Heart right ventricle (tissue), 16 donors: Measurements from ENCODE around the gene SETDB2. TPM values are rescaled to one million over a fixed set of nuclear protein-coding genes. Genes with fewer than 3 reads are reported as not detected.

Source experiments
- ATAC-seq, 8 donors: fragments of 200-7000 bp; cut with Tn5 transposase; one replicate each; pipeline ENCODE4 v1.9.1; 2020; ENCODE audit warnings: mild to moderate bottlenecking in 8 of 8, moderate library complexity in 8 of 8, moderate number of reproducible peaks in 1 of 8
- DNase-seq, 2 donors: peaks; one replicate each; pipeline ENCODE4 v3.0.0-alpha.2; 2020
- H3K27ac ChIP-seq, 10 donors: fragments of 200-600 bp; sonication (generic) in 2 of 10; one replicate each; pipeline versions ENCODE4 v1.5.0 to v1.8.0; 2020 to 2022; ENCODE audit warnings: mild to moderate bottlenecking in 3 of 10
- H3K27me3 ChIP-seq, 7 donors: fragments of 200-600 bp; one replicate each; pipeline ENCODE4 v1.8.0; 2021 to 2022; ENCODE audit warnings: mild to moderate bottlenecking in 2 of 7
- H3K36me3 ChIP-seq, 9 donors: fragments of 200-600 bp; sonication (generic) in 1 of 9; one replicate each; pipeline versions ENCODE4 v1.5.0 to v1.8.0; 2020 to 2022; ENCODE audit warnings: mild to moderate bottlenecking in 2 of 9
- H3K4me1 ChIP-seq, 9 donors: fragments of 200-600 bp; sonication (generic) in 1 of 9; one replicate each; pipeline versions ENCODE4 v1.5.0 to v1.8.0; 2020 to 2022; ENCODE audit warnings: mild to moderate bottlenecking in 4 of 9
- H3K4me3 ChIP-seq, 10 donors: fragments of 200-600 bp; sonication (generic) in 2 of 10; one replicate each; pipeline versions ENCODE4 v1.5.0 to v1.8.0; 2020 to 2022; ENCODE audit warnings: mild to moderate bottlenecking in 7 of 10, moderate library complexity in 2 of 10
- H3K9me3 ChIP-seq, 11 donors: fragments of 200-600 bp in 10 of 11; sonication (generic) in 2 of 11; one replicate each; pipeline versions ENCODE4 v1.5.0 to v1.8.0; 2013 to 2022; ENCODE audit warnings: mild to moderate bottlenecking in 2 of 11, control low read depth in 1 of 11, moderate library complexity in 1 of 11
- CTCF ChIP-seq, 9 donors: fragments of 200-600 bp; sonication (generic) in 2 of 9; IDR thresholded peaks; one replicate each; pipeline versions ENCODE4 v1.5.0 to v1.8.0; 2021 to 2022; ENCODE audit warnings: antibody characterized with exemption in 9 of 9, mild to moderate bottlenecking in 5 of 9, moderate library complexity in 1 of 9
- WGBS, 2 donors: extraction: QIAGEN DNeasy Blood & Tissue Kit; methylation state at CpG; one replicate each; pipeline ENCODE4 v1.1.7; 2013; ENCODE audit warnings: inconsistent platforms in 1 of 2; 5-methylcytosine and 5-hydroxymethylcytosine counted together
- intact Hi-C, 10 donors: fragments of 100-400 bp; cut with DNase I; formaldehyde crosslinking; loops; one replicate each; pipeline versions ENCODE4 v1.11.1 to v1.14.2; 2022
- polyA plus RNA-seq, 2 donors: library from polyadenylated mRNA; stranded (reverse); fragments of 200-250 nt; gene quantifications; one replicate each; pipeline ENCODE4 v1.2.3, GENCODE V29; 2013
- total RNA-seq, 10 donors: library from RNA; stranded (reverse); fragmentation: NEBNext Ultra II Directional in 3 of 10; extraction: Animal tissue kit (Norgen Biotek cat#: 25700) in 3 of 10; gene quantifications; one replicate each; pipeline versions ENCODE4 v1.2.1 to v1.2.4, GENCODE V29; 2021 to 2023
- donor health status: Arrhythmogenic right ventricular cardiomyopathy.
- donor health status: ischemic (EF 13 %, LVEDD 7.1; RV severe dilation, severe dysfunction).
- donor health status: healthy with polysubstance abuse.
- donor health status: DM: no; HTN: yes; CAD: no.
- donor health status: DM: no; HTN: no; CAD: no.
- donor health status: ischemic (EF 25% LVEDD 6.9; RV normal size, moderate dysfunction).
- donor health status: ischemic (EF 25% LVEDD 5.7; RV mildly dilated, moderate dysfunction).
- donor health status: healthy.
- donor health status: DM: yes; HTN: yes; CAD: no.
- donor health status: Ischemic cardiomyopathy.
- donor health status: ischemic (EF 35%, LVEDD 5.7; RV mildly dilated, moderate dysfunction).
- donor health status: nonischemic (EF 11% LVEDD 7.7; RV severe dilation, severe dysfunction).
- donor health status: DM: yes; HTN: yes; CAD: no.
- donor health status: PGD.
- donor health status: ischemic (EF 29% LVEDD 5.4; RV normal size, mild dysfunction).
- donor health status: nonischemic (EF 23%, LVEDD 6.1; RV moderate dilation, normal function).

Gene SETDB2
- total and polyA plus RNA-seq, 12 donors = 3.8 to 18.2 (median 12.1) TPM

GRCh38 chr13:49436890-49437289 is 7.2 kb upstream of the SETDB2 start:
- Histone ChIP-seq H3K4me3 (no peak overlapping the region), H3K27ac (peak overlapping the region in 1 of 10 donors; percentile 61), H3K9me3 (no peaks in the 10 kb centered on the region), H3K4me1 (no peaks in the 10 kb centered on the region), H3K27me3 (no peaks in the 10 kb centered on the region), H3K36me3 (peaks cover 0 to 27% (median 11%) of the 10 kb centered on the region in 9 donors)
- peak; percentile 56 to 84 (median 68) for ATAC-seq
- peak in 5 of 9 donors; percentile 19 to 48 (median 35) for TF ChIP-seq CTCF (IDR thresholded peaks at IDR 0.05)
- peak in 1 of 2 donors; percentile 30 for DNase-seq
- intact Hi-C loops = loop anchor here in 7 of 10 donors (2.0 to 10.0 kb wide), 4 partner anchors 132 to 136 kb away; no protein-coding TSS in a partner anchor
- 70 to 71% methylated on average over 3 of the region's 3 CpGs for WGBS, 2 donors

DNA sequence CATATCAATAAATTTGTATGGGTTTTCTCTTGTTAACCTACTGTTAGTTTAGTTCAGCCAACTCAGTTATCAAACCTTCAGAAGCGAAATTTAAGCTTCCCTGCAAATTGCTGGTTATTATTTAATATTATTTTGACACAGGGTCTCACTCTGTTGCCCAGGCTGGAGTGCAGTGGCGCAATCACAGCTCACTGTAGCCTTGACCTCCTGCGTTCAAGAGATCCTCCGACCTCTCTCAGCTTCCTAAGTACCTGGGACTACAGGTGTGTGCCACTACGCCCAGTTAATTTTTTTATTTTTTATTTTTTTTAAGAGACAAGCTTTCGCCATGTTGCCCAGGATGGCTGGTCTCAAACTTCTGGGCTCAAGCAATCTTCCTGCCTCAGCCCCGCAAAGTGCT is 6.4 kb upstream of the SETDB2 start:
- intact Hi-C loops = loop anchor here in 8 of 10 donors (2.0 to 10.0 kb wide), 4 partner anchors 133 to 137 kb away; no protein-coding TSS in a partner anchor
- ATAC-seq (no peak), DNase-seq (no peak)
- Histone ChIP-seq H3K36me3 (peaks cover 0 to 19% (median 9%) of the 10 kb centered on the region in 9 donors), H3K27me3 (no peaks in the 10 kb centered on the region), H3K4me3 (no peak overlapping the region), H3K9me3 (no peaks in the 10 kb centered on the region), H3K27ac (no peak overlapping the region), H3K4me1 (peaks cover 0 to 3% (median 0%) of the 10 kb centered on the region in 9 donors)
- WGBS, 2 donors = 92 to 97% methylated on average over 7 of the region's 7 CpGs
- no peak for TF ChIP-seq CTCF (IDR thresholded peaks at IDR 0.05)

GRCh38 chr13:49439609-49440008 is 4.5 kb upstream of the SETDB2 start:
- WGBS, 2 donors = 87 to 88% methylated on average over 2 of the region's 2 CpGs
- H3K27me3 ChIP-seq = no peaks in the 10 kb centered on the region
- H3K4me3 ChIP-seq = no peak overlapping the region
- H3K4me1 ChIP-seq = peaks cover 0 to 9% (median 6%) of the 10 kb centered on the region in 9 donors
- no peak overlapping the region for H3K27ac ChIP-seq
- H3K36me3 ChIP-seq = no peaks in the 10 kb centered on the region
- TF ChIP-seq CTCF (IDR thresholded peaks at IDR 0.05) = no peak
- no peaks in the 10 kb centered on the region for H3K9me3 ChIP-seq
- DNase-seq (no peak), ATAC-seq (no peak)
- intact Hi-C loops = loop anchor here in 7 of 10 donors (2.0 to 10.0 kb wide), 5 partner anchors 55 to 145 kb away; partner anchors contain the start of genes PHF11 (in 1 of the 7) and RCBTB1 (in 1 of the 7)

DNA sequence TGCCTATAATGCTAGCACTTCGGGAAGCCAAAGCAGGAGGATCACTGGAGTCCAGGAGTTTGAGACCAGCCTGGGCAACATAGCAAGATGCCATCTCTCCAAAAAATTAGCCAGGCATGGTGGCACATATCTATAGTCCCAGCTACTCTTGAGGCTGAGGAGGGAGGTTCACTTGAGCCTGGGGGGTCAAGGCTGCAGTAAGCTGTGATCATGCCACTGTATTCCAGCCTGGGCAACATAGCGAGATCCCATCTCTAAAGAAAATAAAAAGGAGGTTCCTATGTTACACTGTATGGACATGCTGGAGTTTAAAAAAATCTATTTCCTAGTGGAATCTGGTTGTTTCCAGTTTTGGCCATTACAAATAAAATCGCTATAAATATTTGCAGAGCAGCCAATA is 2.8 kb upstream of the SETDB2 start:
- Histone ChIP-seq H3K4me1 (peaks cover 0 to 25% (median 18%) of the 10 kb centered on the region in 9 donors), H3K4me3 (no peak overlapping the region), H3K27me3 (no peaks in the 10 kb centered on the region), H3K27ac (no peak overlapping the region), H3K36me3 (no peaks in the 10 kb centered on the region), H3K9me3 (no peaks in the 10 kb centered on the region)
- intact Hi-C loops = loop anchor here in 2 of 10 donors (5.0 to 10.0 kb wide), 3 partner anchors 53 to 143 kb away; partner anchors contain the start of genes PHF11 (in 1 of the 2) and RCBTB1 (in 1 of the 2)
- WGBS, 2 donors = 97 to 98% methylated on average over 3 of the region's 3 CpGs
- no peak for ATAC-seq
- TF ChIP-seq CTCF (IDR thresholded peaks at IDR 0.05) = no peak
- no peak for DNase-seq
